Caco-2 (cell line): ENCODE results near the gene FER. TPM values are rescaled to one million over a fixed set of nuclear protein-coding genes. Genes with fewer than 3 reads are reported as not detected.

ENCODE experiments used
- BruUV-seq: library from RNA; stranded (reverse); fragments of 400-500 nt; replicated peaks from 2 replicates; lab custom pipeline; 2021; lab: Mats Ljungman, UMichigan
- CTCF ChIA-PET: fragments of 300-600 bp; sonication (Branson Sonifier 250); formaldehyde crosslinking; loops from one replicate; lab custom pipeline; 2022; ENCODE audit warnings: antibody characterized with exemption; lab: Charles Lee
- POLR2A ChIA-PET: fragments of 300-600 bp; sonication (Branson Sonifier 250); formaldehyde crosslinking; loops from one replicate; lab custom pipeline; 2022; ENCODE audit warnings: antibody characterized with exemption; lab: Charles Lee
- DNase-seq, 2 experiments: peaks; one replicate each; pipeline versions ENCODE4 v3.0.0 to v3.0.0-alpha.2; 2020 to 2022
- H3K27me3 ChIP-seq: replicated peaks from 2 replicates; pipeline ENCODE4 v1.6.0; 2011; ENCODE audit warnings: low read length; ENCODE audit not compliant: control insufficient read depth, insufficient read depth
- H3K36me3 ChIP-seq: 2 replicates; pipeline ENCODE4 v1.5.1; 2011; ENCODE audit warnings: low read length; ENCODE audit not compliant: control insufficient read depth, insufficient read depth
- H3K4me1 ChIP-seq: fragments of 250-450 bp; sonication (Bioruptor Pico); 2 replicates; pipeline ENCODE4 v1.5.1; 2020; ENCODE audit warnings: mild to moderate bottlenecking
- H3K4me3 ChIP-seq: 2 replicates; pipeline ENCODE4 v1.5.1; 2011; ENCODE audit warnings: low read depth, mild to moderate bottlenecking, control low read depth, low read length
- H3K9me3 ChIP-seq: fragments of 250-450 bp; sonication (Bioruptor Pico); 2 replicates; pipeline ENCODE4 v1.5.1; 2020; ENCODE audit warnings: mild to moderate bottlenecking, moderate library complexity
- H3K27ac Mint-ChIP-seq: one replicate; pipeline ENCODE4 v1.8.0; 2022; ENCODE audit warnings: mixed read lengths; ENCODE audit not compliant: unreplicated experiment
- H3K27me3 Mint-ChIP-seq: one replicate; pipeline ENCODE4 v1.8.0; 2022; ENCODE audit warnings: mixed read lengths; ENCODE audit not compliant: insufficient read depth, unreplicated experiment
- H3K36me3 Mint-ChIP-seq: one replicate; pipeline ENCODE4 v1.8.0; 2022; ENCODE audit warnings: mild to moderate bottlenecking, mixed read lengths; ENCODE audit not compliant: insufficient read depth, unreplicated experiment
- H3K4me1 Mint-ChIP-seq: one replicate; pipeline ENCODE4 v1.8.0; 2022; ENCODE audit warnings: low read depth, mixed read lengths; ENCODE audit not compliant: unreplicated experiment
- H3K4me3 Mint-ChIP-seq: one replicate; pipeline ENCODE4 v1.8.0; 2022; ENCODE audit warnings: mild to moderate bottlenecking, moderate library complexity, mixed read lengths; ENCODE audit not compliant: unreplicated experiment
- H3K9me3 Mint-ChIP-seq: one replicate; pipeline ENCODE4 v1.8.0; 2022; ENCODE audit warnings: mixed read lengths; ENCODE audit not compliant: unreplicated experiment
- intact Hi-C: fragments of 100-400 bp; cut with micrococcal nuclease; formaldehyde crosslinking; loops from one replicate; pipeline ENCODE4 v1.10.0; 2022; ENCODE audit not compliant: unreplicated experiment
- total RNA-seq: library from RNA; stranded (reverse); gene quantifications from 2 replicates; pipeline ENCODE4 v1.2.3, GENCODE V29; 2022
- TF ChIP-seq, protein P1 (sequence below), 2 experiments: fragments of 200-600 bp in 1 of 2; IDR thresholded peaks; 1 replicate in 1 of 2; 2 replicates in 1 of 2; pipeline versions ENCODE4 v1.5.1 to v1.8.0; 2011 to 2022; ENCODE audit warnings: antibody characterized with exemption in 1 of 2, control low read depth in 1 of 2, inconsistent platforms in 1 of 2, low read depth in 1 of 2, low read length in 1 of 2, mild to moderate bottlenecking in 1 of 2, moderate library complexity in 1 of 2; ENCODE audit not compliant: insufficient read depth in 1 of 2, severe bottlenecking in 1 of 2, unreplicated experiment in 1 of 2

Gene FER
- total RNA-seq, 1 experiment from 2014 or later: 43.1 TPM

DNA sequence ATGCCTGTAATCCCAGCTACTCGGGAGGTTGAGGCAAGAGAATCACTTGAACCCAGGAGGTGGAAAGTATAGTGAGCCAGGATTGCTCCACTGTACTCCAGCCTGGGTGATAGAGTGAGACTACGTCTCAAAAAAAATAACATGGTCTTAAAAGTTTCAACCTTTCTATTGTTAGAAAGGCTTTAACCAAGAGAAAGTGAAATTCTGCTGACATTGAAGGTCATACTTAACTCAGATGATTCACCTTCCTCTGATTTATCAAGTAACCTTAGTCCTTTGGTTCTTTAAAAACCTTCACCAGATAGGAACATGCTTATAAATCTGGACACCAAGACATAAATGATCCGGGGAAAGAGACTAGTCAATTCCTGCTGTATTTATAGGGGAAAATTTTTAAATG is 73.3 kb downstream of the FER start:
- CTCF ChIA-PET: no interaction called here
- POLR2A ChIA-PET: no interaction called here
- no peaks in the 10 kb centered on the region for H3K4me1 ChIP-seq
- TF ChIP-seq, protein P1, sequence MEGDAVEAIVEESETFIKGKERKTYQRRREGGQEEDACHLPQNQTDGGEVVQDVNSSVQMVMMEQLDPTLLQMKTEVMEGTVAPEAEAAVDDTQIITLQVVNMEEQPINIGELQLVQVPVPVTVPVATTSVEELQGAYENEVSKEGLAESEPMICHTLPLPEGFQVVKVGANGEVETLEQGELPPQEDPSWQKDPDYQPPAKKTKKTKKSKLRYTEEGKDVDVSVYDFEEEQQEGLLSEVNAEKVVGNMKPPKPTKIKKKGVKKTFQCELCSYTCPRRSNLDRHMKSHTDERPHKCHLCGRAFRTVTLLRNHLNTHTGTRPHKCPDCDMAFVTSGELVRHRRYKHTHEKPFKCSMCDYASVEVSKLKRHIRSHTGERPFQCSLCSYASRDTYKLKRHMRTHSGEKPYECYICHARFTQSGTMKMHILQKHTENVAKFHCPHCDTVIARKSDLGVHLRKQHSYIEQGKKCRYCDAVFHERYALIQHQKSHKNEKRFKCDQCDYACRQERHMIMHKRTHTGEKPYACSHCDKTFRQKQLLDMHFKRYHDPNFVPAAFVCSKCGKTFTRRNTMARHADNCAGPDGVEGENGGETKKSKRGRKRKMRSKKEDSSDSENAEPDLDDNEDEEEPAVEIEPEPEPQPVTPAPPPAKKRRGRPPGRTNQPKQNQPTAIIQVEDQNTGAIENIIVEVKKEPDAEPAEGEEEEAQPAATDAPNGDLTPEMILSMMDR (IDR thresholded peaks at IDR 0.05; ENCODE audit: insufficient read depth in 1 of 2, low read depth in 1 of 2, low read length in 1 of 2, severe bottlenecking in 1 of 2, unreplicated experiment in 1 of 2): no peak
- no peak for DNase-seq
- H3K27me3 ChIP-seq: no peaks in the 10 kb centered on the region
- intact Hi-C loops: no loop called here
- H3K4me3 ChIP-seq: no peak overlapping the region
- Mint-ChIP-seq H3K36me3 (peaks cover 7% of the 10 kb centered on the region), H3K4me1 (peaks cover 6% of the 10 kb centered on the region), H3K27ac (no peak overlapping the region), H3K9me3 (no peaks in the 10 kb centered on the region), H3K4me3 (no peak overlapping the region), H3K27me3 (no peaks in the 10 kb centered on the region)
- BruUV-seq: no TSS peak
- no peaks in the 10 kb centered on the region for H3K36me3 ChIP-seq
- no peaks in the 10 kb centered on the region for H3K9me3 ChIP-seq

DNA sequence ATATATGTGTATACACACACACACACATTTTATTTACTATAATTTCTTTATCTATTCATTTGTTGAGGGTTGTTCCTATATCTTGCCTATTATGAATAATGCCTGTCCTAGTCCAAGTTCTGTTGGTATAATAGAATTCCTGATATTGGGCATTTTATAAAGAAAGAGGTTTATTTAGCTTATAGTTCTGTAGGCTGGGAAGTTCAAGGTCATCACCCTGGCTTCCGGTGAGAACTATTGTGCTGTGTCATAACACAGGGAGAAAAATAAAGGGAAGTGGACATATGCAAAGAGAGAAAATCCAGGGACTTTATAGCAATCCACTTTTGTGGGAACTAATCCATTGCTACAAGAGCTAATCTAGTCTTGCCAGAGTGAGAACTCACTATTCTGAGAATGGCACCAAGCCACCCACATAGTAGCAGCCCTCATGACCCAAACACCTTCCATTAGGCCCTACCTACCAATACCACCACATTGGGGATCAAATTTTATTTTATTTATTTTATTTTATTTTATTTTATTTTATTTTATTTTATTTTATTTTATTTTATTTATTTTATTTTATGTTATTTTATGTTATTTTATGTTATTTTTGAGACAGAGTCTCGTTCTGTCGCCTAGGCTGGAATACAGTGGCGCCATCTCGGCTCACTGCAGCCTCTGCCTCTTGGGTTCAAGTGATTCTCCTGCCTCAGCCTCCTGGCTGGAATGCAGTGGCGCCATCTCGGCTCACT is 74.7 kb downstream of the FER start:
- no TSS peak for BruUV-seq

DNA sequence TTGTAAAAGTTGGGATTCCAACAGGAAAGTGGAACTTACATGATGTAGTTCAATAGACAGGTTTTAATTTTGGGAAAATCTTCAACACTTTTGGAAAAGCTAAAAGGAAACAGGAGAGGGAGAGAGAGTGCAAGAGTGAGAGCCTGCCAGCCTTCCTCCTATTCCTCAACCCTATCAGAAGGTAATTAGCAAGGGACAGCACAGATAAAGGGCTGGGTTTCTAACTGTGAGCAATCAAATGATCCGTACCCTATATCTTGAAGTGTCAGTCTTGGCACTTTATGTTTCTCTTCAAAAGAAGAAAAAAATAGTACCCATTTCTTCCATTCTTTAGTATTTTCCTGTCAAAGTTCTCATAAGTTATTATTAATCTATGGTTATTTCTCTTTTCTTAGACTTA is 79.4 kb downstream of the FER start:
- CTCF ChIA-PET: no interaction called here
- intact Hi-C loops: no loop called here
- no peaks in the 10 kb centered on the region for H3K27me3 Mint-ChIP-seq

More for the DNA sequence above, 74.7 kb downstream of the FER start:
- no peaks in the 10 kb centered on the region for H3K36me3 ChIP-seq
- Mint-ChIP-seq H3K4me1 (peaks cover 6% of the 10 kb centered on the region), H3K9me3 (no peaks in the 10 kb centered on the region), H3K27me3 (no peaks in the 10 kb centered on the region), H3K36me3 (peaks cover 7% of the 10 kb centered on the region), H3K4me3 (no peak overlapping the region), H3K27ac (no peak overlapping the region)
- ChIA-PET CTCF (no interaction called here), POLR2A (no interaction called here)
- DNase-seq: no peak
- no peak overlapping the region for H3K4me3 ChIP-seq
- H3K4me1 ChIP-seq: no peaks in the 10 kb centered on the region
- TF ChIP-seq, protein P1 (IDR thresholded peaks at IDR 0.05; ENCODE audit: insufficient read depth in 1 of 2, low read depth in 1 of 2, low read length in 1 of 2, severe bottlenecking in 1 of 2, unreplicated experiment in 1 of 2): no peak
- H3K27me3 ChIP-seq: no peaks in the 10 kb centered on the region
- intact Hi-C loops: no loop called here
- no peaks in the 10 kb centered on the region for H3K9me3 ChIP-seq

More for the DNA sequence above, 79.4 kb downstream of the FER start:
- H3K4me3 Mint-ChIP-seq: no peak overlapping the region
- H3K36me3 ChIP-seq: no peaks in the 10 kb centered on the region
- no peaks in the 10 kb centered on the region for H3K4me1 ChIP-seq
- BruUV-seq: no TSS peak
- no peaks in the 10 kb centered on the region for H3K27me3 ChIP-seq
- H3K9me3 Mint-ChIP-seq: no peaks in the 10 kb centered on the region
- H3K4me3 ChIP-seq: no peak overlapping the region
- DNase-seq: no peak
- H3K4me1 Mint-ChIP-seq: peaks cover 6% of the 10 kb centered on the region
- no peak overlapping the region for H3K27ac Mint-ChIP-seq
- TF ChIP-seq, protein P1 (IDR thresholded peaks at IDR 0.05; ENCODE audit: insufficient read depth in 1 of 2, low read depth in 1 of 2, low read length in 1 of 2, severe bottlenecking in 1 of 2, unreplicated experiment in 1 of 2): no peak
- POLR2A ChIA-PET: no interaction called here
- H3K9me3 ChIP-seq: no peaks in the 10 kb centered on the region
- H3K36me3 Mint-ChIP-seq: peaks cover 6% of the 10 kb centered on the region
